Peyer's patch (tissue), 4 donors: ENCODE data around the gene MYRIP.

Source experiments
- CTCF ChIP-seq, 6 experiments: fragments of 450-650 bp in 4 of 6; fragments of 200-600 bp in 2 of 6; sonication (generic) in 1 of 6; IDR thresholded peaks; one replicate each; pipeline ENCODE4 v1.5.1; 2017 to 2019; ENCODE audit warnings: antibody characterized with exemption in 6 of 6, mild to moderate bottlenecking in 3 of 6, moderate library complexity in 1 of 6
- POLR2A ChIP-seq, 2 donors: fragments of 450-650 bp; IDR thresholded peaks; one replicate each; pipeline ENCODE4 v1.5.1; 2017; ENCODE audit warnings: antibody characterized with exemption in 2 of 2, mild to moderate bottlenecking in 2 of 2, moderate library complexity in 2 of 2

- TF ChIP-seq CTCF (IDR thresholded peaks at IDR 0.05) (no peak), POLR2A (IDR thresholded peaks at IDR 0.05) (no peak)
These were observed 357.6 kb downstream of the MYRIP start for GRCh38 chr3:40166997-40167396.
